ENCODE data around the gene CD69.
"Not testable (repeated sequence)": the region's sequence is repeated elsewhere in the genome, so short reads cannot be mapped to it uniquely, and the experiment has no call there.

CD69 gene

DNA sequence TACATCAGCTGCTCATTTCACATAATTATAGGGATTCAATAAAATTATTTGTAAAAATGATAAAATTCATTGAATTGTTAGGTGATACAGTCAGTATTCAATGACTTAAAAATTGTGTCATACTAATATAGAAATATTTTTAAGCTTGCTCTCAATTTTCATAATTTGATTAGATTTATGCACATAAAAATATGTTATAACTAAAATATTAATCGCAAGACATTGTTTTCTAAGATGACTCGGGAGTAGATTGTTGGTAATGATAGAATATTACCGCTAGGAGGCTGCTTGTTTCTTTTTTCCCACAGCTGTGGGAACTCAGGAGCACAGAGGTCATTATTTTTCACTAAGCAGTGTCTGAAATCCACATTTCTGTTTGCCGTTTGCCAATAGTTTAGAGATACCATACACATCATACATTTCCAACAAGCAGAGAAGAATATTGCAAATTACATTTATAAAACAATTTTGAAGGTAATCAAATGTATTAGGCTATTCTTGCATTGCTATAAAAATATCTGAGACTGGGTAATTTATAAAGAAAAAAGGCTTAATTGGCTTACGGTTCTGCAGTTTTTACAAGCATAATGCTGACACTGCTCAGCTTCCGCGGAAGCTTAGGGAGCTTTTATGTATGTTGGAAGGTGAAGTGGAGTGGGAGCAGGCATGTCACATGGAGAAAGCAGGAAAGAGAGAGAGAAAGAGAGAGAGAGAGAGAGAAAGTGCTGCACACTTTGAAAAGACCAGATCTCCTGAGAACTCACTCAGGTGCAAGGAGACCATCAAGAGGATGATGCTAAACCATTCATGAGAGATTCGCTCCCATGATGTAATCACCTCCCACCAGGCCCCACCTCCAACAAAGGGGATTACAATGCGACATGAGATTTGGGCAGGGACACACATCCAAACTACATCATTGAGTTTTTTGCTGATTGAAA lies 9.2 kb downstream of the CD69 start:
- no peak overlapping the region for H3K4me3 ChIP-seq (ENCODE audit: low read depth, low read length)

DNA sequence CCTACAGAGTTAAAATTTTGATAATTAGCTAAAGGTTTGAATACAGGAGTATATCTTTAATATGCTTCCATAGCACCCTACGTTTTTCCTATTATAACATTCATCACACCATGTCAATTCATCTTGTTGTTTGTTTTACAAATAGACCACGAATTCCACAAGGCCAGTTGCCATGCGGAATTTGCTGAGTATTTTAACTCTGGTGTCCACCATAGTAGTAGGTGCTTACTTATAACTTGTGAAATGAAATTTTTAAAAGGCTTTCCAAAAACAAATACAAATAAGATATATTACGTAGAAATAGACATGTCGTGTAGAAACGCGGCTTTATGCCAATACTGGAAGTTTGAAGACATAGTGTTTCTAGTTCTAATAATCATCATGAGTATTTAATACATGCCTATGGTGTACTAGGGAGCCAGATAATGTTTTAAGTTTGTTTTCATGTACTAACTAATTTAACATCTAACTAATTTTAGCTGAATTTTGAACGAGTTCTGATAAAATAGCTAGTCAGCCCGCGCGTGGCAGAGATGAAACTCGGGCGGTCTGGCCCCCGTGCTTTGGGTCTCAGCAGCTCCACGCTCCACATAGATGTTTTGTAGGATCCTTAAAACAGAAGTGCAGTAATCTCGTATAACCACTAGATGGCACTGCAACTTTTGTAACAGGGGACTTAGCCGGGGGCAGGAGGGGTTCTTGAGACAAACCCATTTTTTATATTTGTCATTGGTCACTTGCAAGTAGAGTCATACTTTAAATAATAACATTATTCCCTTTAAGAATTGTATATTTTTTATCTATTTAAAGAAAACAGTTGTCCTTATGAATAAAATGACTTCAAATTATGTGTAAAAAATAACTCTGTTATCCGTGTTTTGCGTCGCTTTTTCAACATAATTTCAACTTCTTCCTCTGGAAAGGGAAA lies 10.2 kb downstream of the CD69 start:
- no peak overlapping the region for H3K4me3 ChIP-seq (ENCODE audit: low read depth, low read length)

DNA sequence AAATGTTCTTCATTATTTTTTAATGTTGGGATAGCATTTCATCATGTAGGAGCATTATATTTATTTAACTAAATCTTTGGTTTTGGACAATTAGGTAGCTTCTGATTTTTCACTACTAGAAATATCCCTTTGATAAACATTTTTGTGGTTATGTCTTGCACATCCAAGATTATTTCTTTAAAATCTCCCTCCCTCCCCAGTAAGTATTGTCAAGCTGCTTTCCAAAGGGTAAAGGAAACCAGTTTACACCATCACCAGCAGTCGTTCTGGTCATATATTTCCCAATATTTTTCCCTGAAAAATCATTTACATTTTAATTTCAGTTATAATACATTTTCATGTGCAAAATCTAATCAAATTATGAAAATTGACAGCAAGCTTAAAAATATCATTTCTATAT lies 11.1 kb downstream of the CD69 start:
- no peak overlapping the region for H3K4me3 ChIP-seq (ENCODE audit: low read depth, low read length)

DNA sequence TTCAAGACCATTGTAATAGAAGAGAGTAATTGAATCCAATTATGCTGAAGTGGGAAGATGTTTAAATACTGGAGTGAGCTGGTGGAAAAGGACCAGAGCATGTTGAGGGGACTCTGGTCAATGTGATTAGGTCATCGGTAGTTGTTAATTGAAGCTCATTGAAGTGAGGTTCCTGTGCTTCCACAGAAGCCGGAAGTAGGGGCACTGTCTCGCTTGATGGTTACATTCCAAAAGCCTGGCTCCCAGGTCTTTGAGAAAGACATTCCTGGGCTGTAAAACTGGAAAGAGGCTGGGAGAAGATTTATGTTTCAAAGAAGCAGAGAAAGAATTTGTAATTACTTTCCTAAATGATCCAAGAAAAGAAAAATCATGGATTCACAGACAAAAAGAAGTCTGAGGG lies 15.5 kb downstream of the CD69 start:
- H3K4me3 ChIP-seq (ENCODE audit: low read depth, low read length): no peak overlapping the region

DNA sequence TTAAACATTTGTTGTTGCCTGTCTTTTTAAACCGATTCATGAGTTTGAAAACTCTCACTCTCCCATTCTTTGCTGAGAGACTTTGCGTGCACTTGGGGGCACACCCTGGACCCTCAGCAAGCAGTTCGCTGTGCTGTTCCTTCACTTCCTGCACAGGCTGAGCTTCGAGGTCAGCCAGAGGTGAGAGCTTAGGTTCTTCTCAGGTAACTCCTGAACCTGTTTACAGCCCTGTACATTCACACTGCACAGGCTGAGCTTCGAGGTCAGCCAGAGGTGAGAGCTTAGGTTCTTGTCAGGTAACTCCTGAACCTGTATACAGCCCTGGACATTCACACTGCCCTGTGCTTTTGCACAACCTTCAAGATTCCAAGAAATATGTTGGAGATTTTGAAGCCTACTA lies 18.0 kb downstream of the CD69 start:
- no peak overlapping the region for H3K4me3 ChIP-seq (ENCODE audit: low read depth, low read length)

DNA sequence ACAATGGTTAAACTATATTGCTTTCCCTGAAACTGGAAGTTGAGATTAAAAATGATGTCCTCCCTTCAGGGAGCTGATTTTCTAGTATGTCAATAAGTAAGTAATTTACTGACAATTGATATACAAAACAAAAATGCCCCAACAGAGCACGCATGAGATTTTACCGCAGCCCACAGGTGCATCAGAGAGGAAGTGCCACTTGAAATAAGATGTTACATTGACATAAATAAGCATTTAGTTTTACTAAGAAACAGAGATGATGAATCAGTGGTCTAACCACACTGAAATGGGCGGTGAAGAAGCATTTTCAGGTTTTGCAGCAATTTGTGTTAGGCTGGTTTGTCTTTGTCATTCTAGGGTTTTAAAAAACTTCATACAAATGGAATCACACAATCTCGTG lies 19.0 kb downstream of the CD69 start:
- no peak overlapping the region for H3K4me3 ChIP-seq (ENCODE audit: low read depth, low read length)

DNA sequence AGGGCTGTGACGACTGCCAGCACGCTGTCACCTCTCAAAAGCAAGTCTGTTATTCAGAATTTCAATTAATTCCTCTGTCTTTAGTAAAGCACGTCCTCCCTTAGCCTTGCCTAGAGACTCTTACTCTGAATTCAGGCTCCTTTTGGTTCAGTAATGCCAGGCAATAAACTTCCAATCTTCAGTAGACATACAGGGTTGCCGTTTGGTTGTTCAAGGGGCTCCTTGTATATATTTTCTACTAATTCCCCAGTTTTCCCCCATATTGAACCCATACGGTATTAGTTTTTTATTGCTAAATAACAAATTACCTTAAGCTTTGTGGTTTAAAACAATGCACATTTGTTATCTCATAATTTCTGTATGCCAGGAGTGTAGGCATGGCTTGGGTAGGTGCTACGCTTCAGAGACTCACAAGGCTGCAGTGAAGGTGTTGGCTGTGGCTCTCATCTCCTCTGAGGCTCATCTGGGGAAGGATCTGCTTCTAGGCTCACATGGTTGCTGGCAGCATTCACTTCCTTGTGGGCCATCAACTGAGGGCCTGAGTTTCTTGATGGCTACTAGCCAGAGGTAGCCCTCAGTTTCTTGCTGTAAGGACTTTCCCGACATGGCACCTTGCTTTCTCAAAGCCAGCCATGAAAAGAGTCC lies 20.5 kb downstream of the CD69 start:
- no peak overlapping the region for H3K4me3 ChIP-seq (ENCODE audit: low read depth, low read length)

DNA sequence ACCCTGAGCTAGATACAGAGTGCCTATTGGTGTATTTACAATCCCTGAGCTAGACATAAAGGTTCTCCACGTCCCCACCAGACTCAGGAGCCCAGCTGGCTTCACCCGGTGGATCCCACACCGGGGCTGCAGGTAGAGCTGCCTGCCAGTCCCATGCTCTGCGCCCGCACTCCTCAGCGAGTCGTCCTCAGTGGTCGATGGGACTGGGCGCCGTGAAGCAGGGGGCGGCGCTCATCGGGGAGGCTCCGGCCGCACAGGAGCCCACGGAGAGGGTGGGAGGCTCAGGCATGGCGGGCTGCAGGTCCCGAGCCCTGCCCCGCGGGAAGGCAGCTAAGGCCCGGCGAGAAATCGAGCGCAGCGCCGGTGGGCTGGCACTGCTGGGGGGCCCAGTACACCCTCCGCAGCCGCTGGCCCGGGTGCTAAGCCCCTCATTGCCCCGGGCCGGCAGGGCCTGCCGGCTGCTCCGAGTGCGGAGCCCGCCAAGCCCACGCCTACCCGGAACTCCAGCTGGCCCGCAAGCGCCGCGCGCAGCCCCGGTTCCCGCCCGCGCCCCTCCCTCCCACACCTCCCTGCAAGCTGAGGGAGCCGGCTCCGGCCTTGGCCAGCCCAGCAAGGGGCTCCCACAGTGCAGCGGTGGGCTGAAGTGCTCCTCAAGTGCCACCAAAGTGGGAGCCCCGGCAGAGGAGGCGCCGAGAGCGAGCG lies 21.1 kb downstream of the CD69 start:
- not testable (repeated sequence) for H3K4me3 ChIP-seq (ENCODE audit: low read depth, low read length)

DNA sequence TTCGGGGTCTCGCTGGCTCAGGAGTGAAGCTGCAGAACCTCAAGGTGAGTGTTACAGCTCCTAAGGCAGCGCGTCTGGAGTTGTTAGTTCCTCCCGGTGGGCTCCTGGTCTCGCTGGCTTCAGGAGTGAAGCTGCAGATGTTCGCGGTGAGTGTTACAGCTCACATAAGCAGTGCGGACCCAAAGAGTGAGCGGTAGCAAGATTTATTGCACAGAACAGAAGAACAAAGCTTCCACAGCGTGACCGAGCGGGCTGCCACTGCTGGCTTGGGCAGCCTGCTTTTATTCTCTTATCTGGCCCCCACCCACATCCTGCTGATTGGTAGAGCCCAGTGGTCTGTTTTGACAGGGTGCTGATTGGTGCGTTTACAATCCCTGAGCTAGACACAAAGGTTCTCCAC lies 21.8 kb downstream of the CD69 start:
- H3K4me3 ChIP-seq (ENCODE audit: low read depth, low read length): not testable (repeated sequence)

DNA sequence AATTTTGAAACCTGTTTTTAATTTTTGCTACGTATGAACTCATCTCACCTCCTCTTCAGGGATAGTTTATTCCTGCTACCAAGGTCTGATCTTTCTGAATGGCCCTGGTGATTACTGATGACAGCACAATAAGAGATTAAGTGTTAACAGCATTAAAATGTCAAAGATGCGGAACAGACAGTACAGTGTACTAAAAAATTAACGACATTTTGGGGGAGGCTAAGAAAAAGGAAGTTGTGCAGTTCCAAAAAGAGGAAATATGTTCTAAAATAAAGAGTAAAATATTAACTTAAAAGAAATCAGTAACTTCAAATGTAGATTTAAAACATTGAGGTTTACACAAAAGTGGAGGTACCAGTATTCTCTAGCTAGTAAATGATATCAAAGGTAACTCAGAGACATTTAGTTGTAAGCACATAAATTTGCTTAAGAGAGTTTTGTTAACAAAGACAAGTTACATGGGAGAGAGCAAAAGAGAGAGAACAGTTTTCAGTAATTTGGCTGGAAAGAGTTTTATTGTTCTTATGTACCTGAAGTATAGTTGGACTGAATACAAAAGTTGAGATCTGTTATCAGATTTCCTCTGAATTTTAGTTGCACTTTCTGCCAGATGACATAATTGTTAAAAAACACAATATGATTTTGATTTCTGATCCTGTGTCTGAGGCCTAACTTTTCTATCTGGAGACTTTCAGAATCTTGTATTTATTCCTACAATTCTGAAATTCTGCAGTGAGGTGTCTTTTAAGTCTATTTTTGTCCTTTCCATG lies 23.6 kb downstream of the CD69 start:
- no peak overlapping the region for H3K4me3 ChIP-seq (ENCODE audit: low read depth, low read length)

DNA sequence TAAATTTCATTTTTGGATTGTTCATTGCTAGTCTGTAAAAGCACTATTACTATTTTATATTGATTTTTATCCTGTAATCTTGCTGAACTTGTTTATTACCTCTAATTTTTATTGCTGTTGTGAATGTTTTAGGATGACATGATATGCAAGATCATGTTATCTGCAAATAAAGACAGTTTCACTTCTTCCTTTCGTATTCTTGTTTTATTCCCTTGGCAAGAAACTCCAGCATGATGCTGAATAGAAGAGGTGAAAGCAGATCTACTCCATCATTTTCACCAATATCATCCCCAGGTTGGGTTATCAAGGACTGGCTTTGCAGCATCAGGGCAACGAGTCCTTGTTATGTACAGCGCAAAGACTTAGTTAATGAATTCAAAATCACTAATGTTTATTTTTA lies 25.1 kb downstream of the CD69 start:
- no peak overlapping the region for H3K4me3 ChIP-seq (ENCODE audit: low read depth, low read length)

DNA sequence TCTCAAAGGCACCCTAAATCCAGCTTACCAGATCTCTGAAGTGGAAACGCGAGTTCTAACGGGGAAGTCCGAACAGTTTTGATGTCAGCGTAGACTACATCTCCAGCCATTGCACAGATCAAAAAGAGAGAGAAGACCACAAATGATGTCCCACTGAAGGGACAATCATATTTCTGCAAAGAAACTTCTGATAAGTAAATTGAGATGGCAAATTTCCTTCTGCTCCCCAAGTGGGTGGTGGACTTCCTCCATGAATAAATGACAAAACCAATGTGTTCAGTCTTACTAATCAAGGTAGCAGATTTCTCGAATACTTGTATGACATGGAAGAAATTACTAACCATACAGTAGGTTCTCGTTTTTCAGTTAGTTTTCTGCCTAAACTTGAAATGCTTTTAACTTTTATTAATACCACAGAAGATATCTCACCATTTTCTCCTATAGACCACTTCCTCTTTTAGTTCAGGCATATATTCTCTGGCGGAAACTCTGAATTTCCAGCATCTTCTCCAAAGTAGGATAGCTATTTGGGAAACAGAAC lies 27.7 kb downstream of the CD69 start, which contains the start of gene CLECL1:
Gene CLECL1 (minus strand): TSS at position 177 of the 541 bp plus-strand sequence.
- no peak within 1 kb of the TSS for H3K4me3 ChIP-seq (ENCODE audit: low read depth, low read length)

DNA sequence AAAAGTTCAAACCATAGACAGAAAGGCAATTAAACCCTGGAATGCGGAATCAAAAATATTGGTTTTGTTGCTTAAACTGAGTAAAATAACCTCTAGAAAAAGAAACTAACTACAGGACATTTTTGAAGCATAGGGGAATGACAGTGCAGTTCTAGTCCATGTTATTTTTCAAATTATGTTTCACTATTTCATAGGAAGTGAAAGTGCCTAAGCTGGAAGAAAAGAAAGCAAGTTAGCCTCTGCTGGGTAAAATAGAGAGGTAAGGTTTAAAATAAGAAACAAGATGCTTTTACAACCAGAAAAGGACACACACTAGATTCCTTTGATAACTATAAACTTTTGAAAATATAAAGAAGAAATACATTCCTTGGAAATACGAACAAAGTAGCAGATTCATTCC lies 28.9 kb downstream of the CD69 start:
- no peak overlapping the region for H3K4me3 ChIP-seq (ENCODE audit: low read depth, low read length)

DNA sequence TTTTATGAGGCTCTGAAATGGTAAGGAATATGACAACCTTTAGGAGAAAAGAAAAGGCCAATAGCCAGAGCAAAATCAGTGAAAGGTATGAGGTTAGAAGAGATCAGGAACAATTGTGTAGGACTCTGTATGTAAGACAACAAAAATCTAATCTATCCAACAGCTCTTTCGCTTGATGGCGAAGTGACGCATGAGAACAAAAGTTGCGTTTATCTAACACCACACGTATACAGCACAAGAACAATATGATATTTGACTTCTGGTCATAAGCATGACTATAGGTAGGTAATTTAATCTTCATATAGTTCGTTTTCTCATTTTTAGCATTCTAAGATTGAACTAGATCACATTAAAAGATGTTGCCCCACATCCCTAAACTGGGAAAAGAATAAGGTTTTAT lies 29.3 kb downstream of the CD69 start:
- H3K4me3 ChIP-seq (ENCODE audit: low read depth, low read length): no peak overlapping the region

DNA sequence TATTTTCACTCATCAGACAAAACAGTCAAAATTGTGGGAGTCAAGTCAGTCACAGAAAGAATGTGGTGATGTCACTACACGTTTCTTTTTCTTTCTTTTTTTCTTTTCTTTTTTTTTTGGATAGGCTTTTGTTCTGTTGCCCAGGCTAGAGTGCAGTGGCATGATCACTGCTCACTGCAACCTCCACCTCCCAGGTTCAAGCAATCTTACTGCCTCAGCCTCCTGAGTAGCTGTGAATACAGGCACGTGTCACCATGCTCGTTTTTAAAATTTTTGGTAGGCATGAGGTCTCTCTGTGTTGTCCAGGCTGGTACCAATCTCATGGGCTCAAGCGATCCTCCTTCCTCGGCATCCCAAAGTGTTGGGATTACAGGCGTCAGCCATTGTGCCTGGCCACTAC lies 30.1 kb downstream of the CD69 start:
- H3K4me3 ChIP-seq (ENCODE audit: low read depth, low read length): no peak overlapping the region

DNA sequence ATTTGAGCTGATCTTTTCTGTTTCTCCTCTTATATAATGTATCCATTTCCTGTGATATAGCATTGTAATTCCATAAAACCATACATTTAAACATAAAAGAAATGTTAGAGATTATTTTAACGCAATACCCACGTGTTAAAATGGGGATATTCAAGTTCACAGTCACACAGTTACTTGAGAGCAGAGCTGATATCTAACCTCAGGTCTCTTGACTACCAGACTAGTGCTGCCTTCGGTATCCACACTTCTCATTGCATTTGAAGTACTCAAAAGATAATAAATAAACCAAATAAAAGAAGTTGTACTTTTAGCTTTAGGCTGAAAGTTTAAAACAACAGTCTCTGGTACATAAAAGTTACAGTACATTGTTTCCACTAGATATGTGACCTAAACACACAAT lies 30.7 kb downstream of the CD69 start:
- H3K4me3 ChIP-seq (ENCODE audit: low read depth, low read length): no peak overlapping the region

DNA sequence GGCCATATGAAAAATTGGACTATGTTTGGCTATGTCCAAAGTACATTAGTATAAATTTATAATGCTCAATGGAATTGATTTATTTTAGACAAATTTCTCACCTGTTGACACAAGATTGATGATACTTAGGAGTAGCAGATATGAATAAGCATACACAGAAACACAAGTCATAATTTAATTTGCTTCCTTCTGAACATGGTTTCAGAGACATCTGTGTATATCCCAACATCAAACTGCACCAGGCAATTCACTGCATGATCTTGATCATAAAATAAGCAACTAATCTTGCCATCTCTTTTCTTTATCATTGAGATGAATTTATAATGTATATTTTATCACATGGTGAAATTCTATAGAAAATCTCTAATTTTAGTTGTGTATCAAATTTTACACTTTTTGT lies 31.6 kb downstream of the CD69 start:
- no peak overlapping the region for H3K4me3 ChIP-seq (ENCODE audit: low read depth, low read length)

DNA sequence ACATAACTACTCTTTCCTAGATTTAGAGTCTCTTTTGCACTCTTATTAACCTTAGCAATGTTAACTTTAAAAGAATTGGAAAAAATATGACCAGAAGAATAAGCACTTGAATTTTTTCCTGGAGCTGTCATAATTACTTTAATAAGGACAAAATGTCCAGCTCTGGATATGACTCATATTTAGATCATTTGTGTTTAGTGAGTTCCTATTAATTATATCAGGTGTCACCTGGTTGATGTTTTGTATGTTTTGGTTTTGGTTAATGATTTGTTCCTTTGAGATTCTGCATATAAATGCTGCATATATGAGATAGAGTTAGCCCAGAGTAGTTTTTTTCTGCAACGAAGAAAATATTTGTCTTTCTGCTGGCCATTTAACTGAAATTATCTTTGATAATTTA lies 32.9 kb downstream of the CD69 start:
- no peak overlapping the region for H3K4me3 ChIP-seq (ENCODE audit: low read depth, low read length)

DNA sequence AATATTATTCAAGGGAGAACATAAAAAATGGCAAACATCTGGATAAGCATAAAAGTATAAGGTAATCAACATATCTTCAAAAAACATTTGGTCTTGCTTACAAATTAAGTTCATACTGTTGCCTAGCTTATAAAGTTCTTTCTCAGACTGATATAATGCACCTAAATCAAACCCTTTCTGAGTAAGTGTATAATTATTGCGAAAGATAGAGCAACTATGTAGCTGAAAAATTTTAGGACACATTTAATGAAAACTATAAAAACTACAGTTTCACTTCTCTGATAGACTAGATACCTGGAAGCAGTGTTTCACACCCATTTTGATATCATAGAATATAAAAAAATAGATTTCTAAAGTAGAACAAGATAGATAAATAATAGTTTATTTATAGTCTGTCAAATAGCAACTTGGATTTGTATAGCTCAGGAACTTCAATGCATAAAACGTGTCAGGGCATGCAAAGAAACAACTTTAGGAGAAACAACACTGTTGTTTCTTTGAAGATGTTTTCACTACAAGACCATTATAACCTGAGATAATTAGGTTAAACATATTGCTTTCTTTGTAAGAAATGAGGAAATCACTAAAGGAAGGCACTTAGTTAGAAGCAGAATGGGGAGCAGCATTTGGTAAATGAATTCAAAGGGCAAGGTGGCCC lies 35.4 kb downstream of the CD69 start:
- no peak overlapping the region for H3K4me3 ChIP-seq (ENCODE audit: low read depth, low read length)

All from iPS-11a (cell line).